ENCODE results near the gene DHRSX. TPM values are rescaled to one million over a fixed set of nuclear protein-coding genes. Genes with fewer than 3 reads are reported as not detected.

DHRSX gene
- total and polyA plus RNA-seq, 2 donors (not counting 3 experiments of a cell fraction or from before 2014, with no cell fraction given): 27.1 to 37.7 TPM

DNA sequence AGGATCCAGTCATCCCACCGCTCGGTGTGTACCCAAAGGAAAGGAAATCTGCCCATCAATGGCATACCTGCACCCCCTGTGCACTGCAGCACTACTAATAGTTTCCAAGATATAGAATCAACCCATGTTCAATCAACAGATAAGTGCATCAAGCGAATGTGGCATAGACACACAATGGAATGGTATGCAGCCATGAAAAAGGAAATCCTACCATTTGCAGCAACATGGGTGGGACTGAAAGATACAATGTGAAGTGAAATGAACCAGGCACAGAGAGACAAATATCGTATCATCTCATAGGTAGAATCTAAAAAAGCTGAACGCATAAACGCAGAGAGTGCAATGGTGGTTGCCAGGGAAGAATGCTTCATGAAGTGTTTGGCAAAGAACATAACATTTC lies 42.5 kb downstream of the DHRSX start:
- TF ChIP-seq, protein P1, sequence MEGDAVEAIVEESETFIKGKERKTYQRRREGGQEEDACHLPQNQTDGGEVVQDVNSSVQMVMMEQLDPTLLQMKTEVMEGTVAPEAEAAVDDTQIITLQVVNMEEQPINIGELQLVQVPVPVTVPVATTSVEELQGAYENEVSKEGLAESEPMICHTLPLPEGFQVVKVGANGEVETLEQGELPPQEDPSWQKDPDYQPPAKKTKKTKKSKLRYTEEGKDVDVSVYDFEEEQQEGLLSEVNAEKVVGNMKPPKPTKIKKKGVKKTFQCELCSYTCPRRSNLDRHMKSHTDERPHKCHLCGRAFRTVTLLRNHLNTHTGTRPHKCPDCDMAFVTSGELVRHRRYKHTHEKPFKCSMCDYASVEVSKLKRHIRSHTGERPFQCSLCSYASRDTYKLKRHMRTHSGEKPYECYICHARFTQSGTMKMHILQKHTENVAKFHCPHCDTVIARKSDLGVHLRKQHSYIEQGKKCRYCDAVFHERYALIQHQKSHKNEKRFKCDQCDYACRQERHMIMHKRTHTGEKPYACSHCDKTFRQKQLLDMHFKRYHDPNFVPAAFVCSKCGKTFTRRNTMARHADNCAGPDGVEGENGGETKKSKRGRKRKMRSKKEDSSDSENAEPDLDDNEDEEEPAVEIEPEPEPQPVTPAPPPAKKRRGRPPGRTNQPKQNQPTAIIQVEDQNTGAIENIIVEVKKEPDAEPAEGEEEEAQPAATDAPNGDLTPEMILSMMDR (IDR thresholded peaks at IDR 0.05; ENCODE audit: extremely low read depth in 1 of 2, insufficient read depth in 1 of 2, low read depth in 1 of 2, low read length in 2 of 2): no peak
- no peak for TF ChIP-seq POLR2AphosphoS5 (IDR thresholded peaks at IDR 0.05; ENCODE audit: insufficient read depth, low read depth, low read length)
- TF ChIP-seq POLR2A (IDR thresholded peaks at IDR 0.05; ENCODE audit: low read depth, low read length): no peak
- TF ChIP-seq JUN (IDR thresholded peaks at IDR 0.05; ENCODE audit: borderline replicate concordance, insufficient read depth, insufficient read length, low read depth): no peak
- no peak for TF ChIP-seq FOS (IDR thresholded peaks at IDR 0.05; ENCODE audit: borderline replicate concordance, insufficient read depth, low read length)
- TF ChIP-seq, protein P2, sequence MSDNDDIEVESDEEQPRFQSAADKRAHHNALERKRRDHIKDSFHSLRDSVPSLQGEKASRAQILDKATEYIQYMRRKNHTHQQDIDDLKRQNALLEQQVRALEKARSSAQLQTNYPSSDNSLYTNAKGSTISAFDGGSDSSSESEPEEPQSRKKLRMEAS (IDR thresholded peaks at IDR 0.05; ENCODE audit: insufficient read depth, insufficient read length): no peak
- TF ChIP-seq MYC (IDR thresholded peaks at IDR 0.05; ENCODE audit: low read depth, low read length): no peak
- TF ChIP-seq EZH2 (IDR thresholded peaks at IDR 0.05; ENCODE audit: borderline replicate concordance, low read depth, low read length, severe bottlenecking): no peak
- TF ChIP-seq GATA2 (IDR thresholded peaks at IDR 0.05; ENCODE audit: insufficient read depth, insufficient read length, low read depth, low read length): no peak
- Histone ChIP-seq H3K79me2 (ENCODE audit: control insufficient read depth, insufficient read depth, low read length) (no peaks in the 10 kb centered on the region), H3K27me3 (ENCODE audit: control insufficient read depth in 2 of 2, insufficient read depth in 2 of 2, low read length in 2 of 2) (no peaks in the 10 kb centered on the region), H4K20me1 (replicated peaks; ENCODE audit: control insufficient read depth, extremely low read depth, insufficient read depth, low read length) (no peaks in the 10 kb centered on the region), H2AFZ (ENCODE audit: low read depth, low read length) (no peak overlapping the region), H3K4me3 (replicated peaks in 1 of 3; ENCODE audit: insufficient read depth in 1 of 3, low read depth in 1 of 3, low read length in 3 of 3) (no peak overlapping the region), H3K9ac (replicated peaks; ENCODE audit: extremely low read depth, insufficient read depth, low read length) (no peak overlapping the region), H3K36me3 (ENCODE audit: control insufficient read depth in 2 of 2, extremely low read depth in 1 of 2, insufficient read depth in 2 of 2, low read length in 2 of 2) (no peaks in the 10 kb centered on the region), H3K9me1 (replicated peaks; ENCODE audit: control insufficient read depth, extremely low read depth, insufficient read depth, low read length) (no peaks in the 10 kb centered on the region), H3K27ac (ENCODE audit: insufficient read depth, low read depth, low read length) (no peak overlapping the region), H3K9me3 (replicated peaks; ENCODE audit: control insufficient read depth, insufficient read depth, low read length) (no peaks in the 10 kb centered on the region), H3K4me2 (ENCODE audit: insufficient read depth, low read length) (no peak overlapping the region), H3K4me1 (ENCODE audit: control insufficient read depth, extremely low read depth, insufficient read depth, low read length) (no peaks in the 10 kb centered on the region)
- dilution Hi-C loops (cut with MboI; ENCODE audit: extremely low pct_ligation_motif_present, low sequenced_read_pairs): no loop called here
- DNase-seq (ENCODE audit: low read depth, low spot score): no peak
- no peak for FAIRE-seq
- intact Hi-C loops (cut with micrococcal nuclease): no loop called here
- BruUV-seq (replicated peaks): no TSS peak
- ChIA-PET POLR2A (no interaction called here), CTCF (no interaction called here)

Data from endothelial cell of umbilical vein (primary cell).